K562 (cell line): Measurements from ENCODE around the gene ZC3H12A.

ENCODE experiments used
- ATF2 ChIP-seq: sonication (generic); formaldehyde crosslinking; IDR thresholded peaks from 2 replicates; pipeline ENCODE4 v1.8.1; 2022; ENCODE audit warnings: missing genetic modification reagents
- CBFB ChIP-seq: sonication (generic); formaldehyde crosslinking; IDR thresholded peaks from 2 replicates; pipeline ENCODE4 v1.4.0; 2020; ENCODE audit warnings: mild to moderate bottlenecking, missing genetic modification reagents
- CBX2 ChIP-seq: fragments of 200-600 bp; sonication (generic); IDR thresholded peaks from one replicate; pipeline ENCODE4 v1.6.1; 2012; ENCODE audit warnings: mild to moderate bottlenecking, low read length, inconsistent platforms; ENCODE audit not compliant: insufficient read depth, poor library complexity, severe bottlenecking
- CTCF ChIP-seq, 3 experiments: IDR thresholded peaks in 2 of 3; conservative IDR thresholded peaks in 1 of 3; 2 replicates each; pipeline ENCODE4 v1.5.1; 2011 to 2012; ENCODE audit warnings: low read length in 3 of 3, mild to moderate bottlenecking in 3 of 3, control low read depth in 2 of 3, improper control_type of control experiment in 1 of 3, inconsistent platforms in 1 of 3, low read depth in 1 of 3, mixed read lengths in 1 of 3, moderate library complexity in 1 of 3; ENCODE audit not compliant: insufficient read depth in 2 of 3
- DNMT1 ChIP-seq: fragments of 450-650 bp; IDR thresholded peaks from 2 replicates; pipeline ENCODE4 v1.6.1; 2016; ENCODE audit warnings: antibody characterized with exemption, mild to moderate bottlenecking
- EP300 ChIP-seq: IDR thresholded peaks from 2 replicates; pipeline ENCODE4 v1.6.1; 2012; ENCODE audit warnings: low read length, improper control_type of control experiment
- HIVEP1 ChIP-seq: fragments of 250-450 bp; sonication (Bioruptor Pico); IDR thresholded peaks from 2 replicates; pipeline ENCODE4 v1.4.0; 2020; ENCODE audit warnings: mild to moderate bottlenecking
- MAFG ChIP-seq: fragments of 450-650 bp; conservative IDR thresholded peaks from 2 replicates; pipeline ENCODE4 v1.6.1; 2016; ENCODE audit warnings: missing genetic modification characterization, missing compliant biosample characterization
- MED1 ChIP-seq: sonication (generic); formaldehyde crosslinking; IDR thresholded peaks from 2 replicates; pipeline ENCODE4 v1.8.1; 2023; ENCODE audit warnings: missing genetic modification reagents, borderline replicate concordance
- MEIS2 ChIP-seq: fragments of 450-650 bp; IDR thresholded peaks from 2 replicates; pipeline ENCODE4 v1.6.1; 2014; ENCODE audit warnings: mild to moderate bottlenecking; ENCODE audit not compliant: partially characterized antibody
- YY1 ChIP-seq, 3 experiments: IDR thresholded peaks; 2 replicates each; pipeline ENCODE4 v1.6.1; 2011; ENCODE audit warnings: low read length in 2 of 3, mild to moderate bottlenecking in 2 of 3, moderate library complexity in 2 of 3, borderline replicate concordance in 1 of 3, control low read depth in 1 of 3, low read depth in 1 of 3; ENCODE audit not compliant: insufficient read depth in 3 of 3, insufficient replicate concordance in 2 of 3, control insufficient read depth in 1 of 3, insufficient read length in 1 of 3; ENCODE audit errors: extremely low read depth in 1 of 3
- ZNF134 ChIP-seq: fragments of 250-450 bp; sonication (Bioruptor Pico); conservative IDR thresholded peaks from 2 replicates; pipeline ENCODE4 v1.4.0; 2020
- ZNF239 ChIP-seq: fragments of 250-450 bp; sonication (Bioruptor Pico); IDR thresholded peaks from 2 replicates; pipeline ENCODE4 v1.4.0; 2020; ENCODE audit warnings: mild to moderate bottlenecking

GRCh38 chr1:37477198-37477931 lies 3.0 kb downstream of the ZC3H12A start:
- no peak for TF ChIP-seq DNMT1
- no peak for TF ChIP-seq CTCF (IDR thresholded peaks at IDR 0.05 in 2 of 3, conservative IDR thresholded peaks at IDR 0.05 in 1 of 3; ENCODE audit: insufficient read depth in 2 of 3, low read depth in 1 of 3, low read length in 3 of 3)
- no peak for TF ChIP-seq HIVEP1
- no peak for TF ChIP-seq CBX2
- no peak for TF ChIP-seq ZNF239 (CRISPR knock-in tag)
- TF ChIP-seq CBFB (CRISPR knock-in tag), result no peak
- TF ChIP-seq MAFG (tag), result no peak
- TF ChIP-seq MEIS2, result no peak
- TF ChIP-seq EP300, result no peak
- no peak for TF ChIP-seq YY1 (IDR thresholded peaks at IDR 0.05; ENCODE audit: borderline replicate concordance in 1 of 3, control insufficient read depth in 1 of 3, extremely low read depth in 1 of 3, insufficient read depth in 3 of 3, insufficient read length in 1 of 3, insufficient replicate concordance in 2 of 3, low read depth in 1 of 3, low read length in 2 of 3)
- TF ChIP-seq ATF2, result no peak
- TF ChIP-seq ZNF134 (CRISPR knock-in tag), result no peak
- no peak for TF ChIP-seq MED1 (CRISPR knock-in tag)
